ENCODE results near the gene UCN. TPM values are rescaled to one million over a fixed set of nuclear protein-coding genes. Genes with fewer than 3 reads are reported as not detected.
"Not testable (repeated sequence)": the region's sequence is repeated elsewhere in the genome, so short reads cannot be mapped to it uniquely, and the experiment has no call there.

The UCN gene
- total RNA-seq, 1 donor from 2014 or later = 1.1 TPM

GRCh38 chr2:27314709-27315108, 6.5 kb upstream of the UCN start:
- no peak for DNase-seq

- no peak for DNase-seq
Measured at GRCh38 chr2:27313882-27314645, 5.8 kb upstream of the UCN start.

GRCh38 chr2:27312152-27312551, 3.9 kb upstream of the UCN start:
- DNase-seq = no peak

- no peak for DNase-seq
Measured at GRCh38 chr2:27309651-27310050, 1.4 kb upstream of the UCN start.

GRCh38 chr2:27307545-27308358, 493 bp downstream of the UCN start:
- no peak for DNase-seq

GRCh38 chr2:27307287-27307544, 1.0 kb downstream of the UCN start:
- no peak for DNase-seq

- no peak for DNase-seq
Measured at GRCh38 chr2:27306573-27307286, 1.5 kb downstream of the UCN start.

GRCh38 chr2:27306136-27306535, 2.1 kb downstream of the UCN start:
- DNase-seq = no peak

- DNase-seq = no peak
Measured at GRCh38 chr2:27305516-27305915, 2.7 kb downstream of the UCN start.

- DNase-seq = no peak
Measured at GRCh38 chr2:27304488-27305240, 3.6 kb downstream of the UCN start.

- DNase-seq = no peak
Measured at GRCh38 chr2:27303093-27304025, 4.9 kb downstream of the UCN start.

- DNase-seq = not testable (repeated sequence)
Measured at GRCh38 chr2:27300606-27301005, 7.6 kb downstream of the UCN start.

GRCh38 chr2:27298391-27299080, 9.7 kb downstream of the UCN start:
- no peak for DNase-seq

- no peak for DNase-seq
Measured at GRCh38 chr2:27297195-27297594, 11.1 kb downstream of the UCN start.

GRCh38 chr2:27296481-27296880, 11.8 kb downstream of the UCN start:
- no peak for DNase-seq

- no peak for DNase-seq
Measured at GRCh38 chr2:27294928-27295327, 13.3 kb downstream of the UCN start.

GRCh38 chr2:27291865-27292264, 16.4 kb downstream of the UCN start:
- DNase-seq = no peak

- no peak for DNase-seq
Measured at GRCh38 chr2:27290549-27290948, 17.7 kb downstream of the UCN start.

- DNase-seq = no peak
Measured at GRCh38 chr2:27288610-27289009, 19.6 kb downstream of the UCN start.

- no peak for DNase-seq
Measured at GRCh38 chr2:27285481-27285880, 22.8 kb downstream of the UCN start.

- no peak for DNase-seq
Measured at GRCh38 chr2:27284996-27285395, 23.2 kb downstream of the UCN start.
